Jurkat, Clone E6-1 (cell line): ENCODE results near the gene DNAJC7.
A peak's percentile ranks its signal among the peaks of the same experiment; 100 is the strongest.
"Not testable (repeated sequence)": the region's sequence is repeated elsewhere in the genome, so short reads cannot be mapped to it uniquely, and the experiment has no call there.

Experiments
- DNase-seq: peaks from one replicate; pipeline ENCODE4 v3.0.0-alpha.2; 2011; ENCODE audit warnings: low read depth, low spot score
- H3K4me3 ChIP-seq: 2 replicates; pipeline ENCODE4 v1.5.1; 2011; ENCODE audit warnings: mild to moderate bottlenecking, low read length, control low read depth, moderate library complexity

DNAJC7 gene

DNA sequence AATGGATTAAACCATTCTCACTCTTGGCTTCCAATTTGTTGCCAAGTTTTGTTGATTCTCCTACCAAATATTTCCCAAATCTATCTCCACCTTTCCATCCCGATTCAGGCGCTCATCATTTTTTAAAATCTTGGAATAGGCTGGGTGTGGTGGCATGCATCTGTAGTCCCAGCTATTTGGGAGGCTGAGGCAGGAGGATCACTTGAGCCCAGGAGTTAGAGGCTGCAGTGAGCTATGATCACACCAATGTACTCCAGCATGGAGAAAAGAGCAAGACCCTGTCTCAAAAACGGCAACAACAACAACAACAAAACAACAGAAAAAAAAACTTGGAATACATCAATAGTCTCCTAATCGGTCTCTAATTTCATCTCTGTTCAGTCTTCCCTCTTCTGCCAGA is 1.7 kb upstream of the DNAJC7 start:
- DNase-seq, result no peak
- no peak overlapping the region for H3K4me3 ChIP-seq

DNA sequence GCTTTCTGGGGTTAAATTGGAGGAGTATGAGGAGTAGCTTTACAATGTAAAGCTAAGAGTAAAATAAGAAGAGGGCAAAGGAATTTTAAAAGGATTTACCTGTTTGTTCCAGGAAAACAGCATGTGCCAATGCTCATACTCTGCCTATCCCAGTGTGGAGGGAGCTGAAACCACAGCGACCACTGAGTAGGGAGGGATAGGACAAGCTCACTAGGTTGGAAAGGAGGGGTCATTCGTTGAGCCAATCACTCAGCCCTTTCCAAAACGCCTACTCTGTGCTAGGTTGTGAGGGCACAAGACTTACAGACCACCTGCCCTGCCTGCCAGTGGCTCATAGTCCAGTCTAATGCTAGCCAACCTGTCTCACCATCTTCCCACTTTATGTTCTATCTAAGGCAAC is 1.1 kb upstream of the DNAJC7 start:
- no peak for DNase-seq
- peak overlapping the region; percentile 98 for H3K4me3 ChIP-seq

DNA sequence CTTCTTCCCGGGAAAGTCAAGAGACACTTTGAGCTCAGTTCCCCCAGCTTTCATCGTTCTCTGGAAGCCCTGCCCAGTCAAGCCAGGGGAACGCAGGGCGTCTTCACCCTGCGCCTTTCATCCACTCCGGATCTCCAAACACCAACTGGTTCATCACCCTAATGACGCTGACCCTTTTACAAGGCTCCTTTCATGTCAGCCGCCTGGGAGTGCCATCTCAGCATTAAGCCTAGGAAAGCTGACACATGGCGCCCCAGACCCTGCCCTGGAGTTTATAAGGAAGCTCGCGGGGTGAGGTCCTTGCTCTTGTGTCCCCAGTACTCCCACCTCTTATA is 594 bp upstream of the DNAJC7 start:
- no peak for DNase-seq
- H3K4me3 ChIP-seq, result peak overlapping the region; percentile 98

DNA sequence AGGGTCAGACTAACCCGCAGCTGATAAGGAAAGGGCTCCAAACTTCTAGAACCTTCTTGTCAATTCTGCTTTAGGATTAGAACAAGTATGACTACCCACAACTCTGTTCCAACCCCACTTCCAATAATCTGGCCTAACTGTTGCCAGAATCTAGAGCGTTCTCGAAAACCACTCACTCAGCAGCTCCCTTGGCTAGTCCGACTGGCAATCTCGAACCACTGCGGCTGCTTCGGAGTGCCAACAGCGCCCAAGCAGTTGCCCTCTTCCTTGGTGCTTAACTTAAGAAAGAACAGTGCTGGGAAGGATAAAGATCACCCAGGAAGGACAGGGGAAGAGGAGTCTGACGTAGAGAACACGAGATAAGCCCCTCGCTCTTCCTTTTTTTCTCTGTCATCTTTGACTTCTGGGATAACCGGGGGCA is 818 bp downstream of the DNAJC7 start:
- no peak for DNase-seq
- H3K4me3 ChIP-seq, result peak overlapping the region; percentile 98

DNA sequence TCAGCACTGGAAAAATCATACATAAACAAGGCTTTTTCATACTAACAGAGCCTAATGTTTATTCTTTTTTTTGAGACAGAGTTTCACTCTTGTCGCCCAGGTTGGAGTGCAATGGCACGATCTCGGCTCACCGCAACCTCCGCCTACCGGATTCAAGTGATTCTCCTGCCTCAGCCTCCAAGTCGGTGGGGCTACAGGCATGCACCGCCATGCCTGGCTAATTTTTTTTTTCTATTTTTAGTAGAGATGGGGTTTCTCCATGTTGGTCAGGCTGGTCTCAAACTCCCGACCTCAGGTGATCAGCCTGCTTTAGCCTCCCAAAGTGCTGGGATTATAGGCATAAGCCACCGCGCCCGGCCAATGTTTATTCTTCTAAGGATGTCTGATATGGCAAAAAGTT is 3.5 kb downstream of the DNAJC7 start:
- not testable (repeated sequence) for H3K4me3 ChIP-seq, DNase-seq

DNA sequence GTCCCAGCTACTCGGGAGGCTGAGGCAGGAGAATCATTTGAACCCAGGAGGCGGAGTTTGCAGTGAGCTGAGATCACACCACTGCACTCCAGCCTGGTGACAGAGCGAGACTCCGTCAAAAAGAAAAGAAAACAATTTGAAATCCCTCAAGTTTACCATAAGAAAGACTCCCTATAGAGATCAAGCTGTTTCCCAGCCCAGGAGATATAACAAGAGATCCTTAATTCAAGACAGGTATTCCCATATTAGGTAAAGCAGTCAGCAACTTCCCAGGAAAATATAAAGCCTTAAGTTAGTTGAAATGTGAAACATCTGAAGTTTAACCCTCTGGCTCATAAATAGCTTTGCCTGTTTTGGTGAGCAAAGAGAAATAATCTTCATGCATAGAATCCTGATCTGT is 4.9 kb downstream of the DNAJC7 start:
- DNase-seq, H3K4me3 ChIP-seq: not testable (repeated sequence)

DNA sequence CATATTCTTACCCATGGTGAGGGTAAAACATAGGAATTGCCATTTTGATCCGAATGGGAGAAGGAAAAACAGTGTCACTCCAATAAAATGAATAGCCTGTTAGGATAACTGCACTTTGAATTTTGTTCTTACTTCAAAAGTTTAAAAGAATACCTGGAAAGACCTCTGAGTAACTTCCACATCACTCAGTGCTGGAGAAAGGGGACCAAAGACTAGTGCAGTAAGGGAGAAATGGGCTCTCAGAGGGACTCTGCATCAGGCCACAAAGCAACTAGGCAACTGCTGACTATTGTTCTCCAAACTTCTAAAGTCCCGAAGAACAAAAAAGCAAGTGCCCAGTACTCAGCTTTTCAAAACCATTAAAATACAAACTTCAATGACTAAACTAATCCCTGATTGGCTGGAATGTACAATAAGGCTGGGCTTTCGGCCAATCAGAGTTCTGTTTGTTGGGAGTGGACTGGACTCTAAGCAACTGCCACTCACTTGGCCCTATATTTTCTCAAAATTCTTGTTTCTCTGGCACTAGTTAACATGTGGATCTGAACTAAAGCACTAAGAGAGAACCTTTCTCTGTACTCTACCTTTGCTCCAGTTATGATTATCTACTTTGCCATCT is 6.2 kb downstream of the DNAJC7 start:
- DNase-seq, result no peak
- H3K4me3 ChIP-seq, result no peak overlapping the region

DNA sequence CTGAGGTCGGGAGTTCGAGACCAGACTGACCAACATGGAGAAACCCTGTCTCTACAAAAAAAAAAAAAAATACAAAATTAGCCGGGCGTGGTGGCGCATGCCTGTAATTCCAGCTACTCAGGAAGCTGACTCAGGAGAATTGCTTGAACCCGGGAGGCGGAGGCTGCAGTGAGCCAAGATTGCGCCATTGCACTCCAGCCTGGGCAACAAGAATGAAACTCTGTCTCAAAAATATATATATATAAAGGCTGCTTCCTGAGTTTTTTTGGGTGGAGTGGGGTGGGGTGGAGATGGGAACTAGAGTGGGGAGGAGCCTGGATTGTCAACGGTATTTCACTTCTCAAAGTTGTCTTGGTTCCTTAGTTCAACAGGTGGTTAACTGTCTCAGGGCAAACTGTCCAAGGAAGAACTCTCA is 7.0 kb downstream of the DNAJC7 start:
- not testable (repeated sequence) for H3K4me3 ChIP-seq, DNase-seq

DNA sequence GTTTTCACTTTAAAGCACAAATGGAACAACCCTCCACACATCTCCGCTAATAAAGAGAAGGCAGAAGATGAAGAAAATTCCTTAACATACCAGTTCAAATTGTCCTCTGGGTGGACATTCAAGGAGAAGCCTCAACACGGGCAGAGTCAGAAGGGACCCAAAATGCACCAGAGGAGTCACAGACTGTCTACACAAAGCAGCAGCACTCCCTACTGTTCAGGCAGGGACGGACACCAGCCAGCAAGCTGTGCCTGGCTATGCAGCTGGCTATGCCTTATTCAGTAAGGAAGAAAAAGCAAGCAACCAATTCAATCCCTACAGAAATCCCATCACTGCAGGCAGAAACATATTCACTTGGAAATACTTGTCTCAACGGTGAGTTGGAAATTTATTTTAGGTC is 8.1 kb downstream of the DNAJC7 start:
- DNase-seq, result no peak

DNA sequence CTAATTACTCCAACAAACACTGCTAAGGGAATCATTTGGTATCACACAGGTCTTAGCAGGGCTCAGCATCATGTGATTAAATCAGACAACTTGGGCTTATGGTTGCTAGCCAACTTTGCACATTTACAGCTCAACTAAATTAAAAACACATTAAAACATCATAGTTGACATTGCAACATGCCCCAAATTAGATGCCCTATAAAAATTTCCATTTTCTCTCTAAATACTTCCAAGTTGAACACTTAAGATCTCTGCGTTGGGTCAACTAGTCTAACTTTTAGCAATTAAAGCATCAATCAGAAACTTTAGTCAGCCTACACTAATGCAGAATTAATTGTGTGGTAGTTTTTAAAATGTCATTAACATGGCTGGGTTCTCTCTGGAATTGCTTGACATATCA is 12.1 kb downstream of the DNAJC7 start:
- DNase-seq, result no peak

More for the DNA sequence above, 8.1 kb downstream of the DNAJC7 start:
- H3K4me3 ChIP-seq, result no peak overlapping the region

DNA sequence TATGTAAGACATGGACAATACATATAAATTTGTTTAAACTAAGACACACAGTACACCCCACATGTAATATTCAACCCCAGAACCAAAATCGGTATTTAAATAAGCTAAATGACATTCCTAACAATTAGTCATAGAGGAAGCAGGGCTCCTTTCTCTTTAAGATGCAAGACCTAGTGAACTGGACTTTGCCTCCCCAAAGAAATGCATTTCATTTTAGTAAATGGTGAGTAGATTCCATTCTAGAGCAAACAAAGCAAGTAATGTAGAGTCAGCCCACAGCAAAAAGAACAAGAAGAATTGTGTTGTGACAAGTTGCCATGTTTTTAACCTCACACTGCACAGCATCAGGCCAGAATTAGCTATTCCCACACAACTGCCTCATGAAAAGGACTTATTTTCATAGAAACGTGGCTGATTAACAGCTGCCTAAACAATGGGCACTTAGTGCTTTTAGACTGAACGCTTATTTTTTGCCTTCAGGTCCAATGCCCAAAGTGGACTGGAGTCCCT is 14.4 kb downstream of the DNAJC7 start:
- DNase-seq, result no peak
- H3K4me3 ChIP-seq, result no peak overlapping the region

More for the DNA sequence above, 12.1 kb downstream of the DNAJC7 start:
- H3K4me3 ChIP-seq, result no peak overlapping the region

DNA sequence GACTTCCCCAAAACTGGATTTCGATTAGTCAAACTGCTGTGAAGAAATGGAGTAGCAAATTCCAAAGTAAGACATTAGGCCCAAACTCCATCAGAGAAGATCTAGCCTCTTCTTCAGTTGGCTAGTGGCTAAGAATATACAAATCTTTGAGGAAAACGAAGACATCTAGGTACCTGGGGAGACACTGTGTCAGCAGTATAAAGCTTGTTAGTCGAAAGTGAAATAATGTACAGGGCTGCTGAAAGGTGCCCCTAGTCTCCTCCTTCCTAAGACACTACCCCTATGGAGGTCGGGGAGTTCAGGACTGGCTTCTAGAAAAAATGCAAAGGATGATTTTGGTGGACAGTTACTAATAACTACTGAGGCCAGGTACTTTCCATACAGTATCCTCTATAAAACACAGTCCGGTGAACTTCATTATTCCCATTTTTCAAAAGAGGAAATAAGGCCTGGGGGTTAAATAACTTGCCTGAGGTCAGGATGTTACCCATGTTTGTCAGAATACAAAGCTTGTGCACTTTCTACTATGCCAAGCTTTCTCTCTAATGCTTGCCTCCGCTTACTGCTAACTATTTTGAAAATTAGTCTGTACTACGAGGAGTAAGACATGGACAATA is 15.0 kb downstream of the DNAJC7 start:
- H3K4me3 ChIP-seq, result no peak overlapping the region
- no peak for DNase-seq

DNA sequence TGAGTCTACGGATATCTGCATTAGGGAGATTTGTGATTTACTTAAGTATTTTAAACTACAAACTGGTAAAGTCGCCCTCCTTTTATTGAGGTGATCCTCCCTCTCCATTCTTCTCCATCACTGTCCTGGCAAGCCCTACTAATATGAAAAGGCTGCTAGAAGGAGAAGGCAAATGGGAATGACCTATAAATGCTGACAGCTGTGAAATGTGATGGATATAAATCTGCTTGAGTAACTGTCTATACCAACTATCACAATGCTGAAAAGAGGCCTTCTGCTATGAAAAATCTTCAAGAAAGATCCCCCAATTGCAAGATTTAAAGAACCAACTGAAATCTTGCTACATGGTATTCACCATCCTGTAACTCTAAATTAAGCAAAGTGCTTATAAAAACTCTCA is 15.5 kb downstream of the DNAJC7 start:
- DNase-seq, result no peak

DNA sequence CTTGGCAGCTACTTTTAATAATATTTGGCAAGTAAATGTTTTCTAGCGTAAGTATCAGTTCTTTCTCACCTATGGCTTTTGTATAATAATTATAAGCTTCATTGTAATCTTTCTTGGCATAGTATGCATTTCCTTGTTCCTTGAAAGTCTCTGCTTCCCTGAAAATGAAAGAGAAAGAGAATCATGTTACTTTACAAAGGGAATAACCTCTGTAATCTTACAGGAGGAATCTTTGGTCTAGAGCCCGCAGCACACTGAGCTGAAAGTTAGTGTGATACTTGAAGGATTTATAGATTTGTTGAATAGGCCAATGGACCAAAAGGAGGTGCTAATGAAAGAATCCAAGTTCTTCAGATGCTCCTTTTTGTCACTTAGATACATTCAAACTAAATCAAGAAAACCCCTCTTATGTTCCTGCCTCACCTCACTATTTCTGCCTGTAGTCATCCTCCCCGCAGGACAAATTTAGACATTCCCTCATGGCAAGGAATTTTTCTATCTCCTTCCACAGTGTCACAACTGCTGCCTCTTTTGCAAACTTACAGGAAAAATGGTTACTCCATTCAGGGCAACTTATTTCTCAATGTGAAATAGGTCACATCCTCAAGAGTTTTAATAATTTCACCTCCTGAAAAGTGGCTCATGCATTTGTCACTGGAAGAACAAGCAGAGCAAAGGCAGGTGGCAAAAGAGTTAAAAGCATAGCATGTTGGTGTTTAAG is 16.7 kb downstream of the DNAJC7 start:
- DNase-seq, result no peak
- H3K4me3 ChIP-seq, result no peak overlapping the region

More for the DNA sequence above, 15.5 kb downstream of the DNAJC7 start:
- no peak overlapping the region for H3K4me3 ChIP-seq

DNA sequence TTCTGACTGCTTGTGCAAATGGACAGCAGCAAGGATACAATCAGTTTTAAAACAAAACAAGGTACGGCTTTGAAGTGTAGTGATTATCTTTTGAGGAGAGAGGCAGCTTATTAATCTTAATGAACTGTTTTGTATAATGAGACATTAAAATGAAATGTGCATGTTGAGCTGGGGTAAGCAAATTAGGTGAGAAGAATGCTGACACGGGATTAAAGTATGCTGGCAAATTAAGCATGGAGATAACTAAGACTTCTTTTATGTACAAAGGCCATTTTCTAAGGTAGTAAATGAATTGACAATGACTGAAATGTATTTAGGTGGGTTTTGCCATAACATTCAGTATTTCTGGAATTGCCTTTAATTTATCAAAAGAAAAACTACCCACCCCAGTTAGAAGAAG is 18.7 kb downstream of the DNAJC7 start:
- H3K4me3 ChIP-seq, result no peak overlapping the region
- no peak for DNase-seq

DNA sequence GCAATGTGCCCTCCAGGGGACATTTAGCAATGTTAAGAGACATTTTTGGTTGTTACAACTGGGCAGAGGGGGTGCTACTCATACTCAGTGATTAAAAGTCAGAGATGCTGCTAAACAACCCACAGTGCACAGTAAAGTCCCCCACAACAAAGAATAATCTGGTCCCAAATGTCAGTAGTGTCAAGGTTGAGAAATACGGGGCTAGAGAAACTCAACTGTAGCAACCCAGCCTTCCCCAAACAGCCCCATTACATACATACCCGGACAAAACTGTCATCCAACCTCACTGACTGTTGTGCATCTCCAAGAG is 20.4 kb downstream of the DNAJC7 start:
- DNase-seq, result no peak
- no peak overlapping the region for H3K4me3 ChIP-seq

DNA sequence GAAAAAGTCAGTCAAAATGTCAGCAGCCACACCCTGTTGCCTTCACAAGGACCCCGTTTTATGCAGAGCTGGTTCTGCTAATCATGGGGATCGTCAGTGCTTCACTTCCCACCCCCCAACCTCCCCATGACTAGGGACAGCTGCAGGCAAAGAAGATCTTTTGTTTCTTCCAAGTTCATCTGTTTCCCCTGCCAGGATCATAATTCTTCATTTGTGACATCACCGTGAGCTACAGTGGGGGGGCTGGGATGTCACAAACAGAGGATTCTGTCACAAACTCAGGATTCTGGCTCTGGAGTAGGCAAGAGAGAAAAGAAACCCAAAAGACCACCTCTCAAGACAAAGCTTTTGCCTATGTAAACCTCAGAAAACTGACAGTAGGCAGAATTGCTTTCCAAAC is 24.7 kb downstream of the DNAJC7 start:
- no peak overlapping the region for H3K4me3 ChIP-seq
- DNase-seq, result no peak

DNA sequence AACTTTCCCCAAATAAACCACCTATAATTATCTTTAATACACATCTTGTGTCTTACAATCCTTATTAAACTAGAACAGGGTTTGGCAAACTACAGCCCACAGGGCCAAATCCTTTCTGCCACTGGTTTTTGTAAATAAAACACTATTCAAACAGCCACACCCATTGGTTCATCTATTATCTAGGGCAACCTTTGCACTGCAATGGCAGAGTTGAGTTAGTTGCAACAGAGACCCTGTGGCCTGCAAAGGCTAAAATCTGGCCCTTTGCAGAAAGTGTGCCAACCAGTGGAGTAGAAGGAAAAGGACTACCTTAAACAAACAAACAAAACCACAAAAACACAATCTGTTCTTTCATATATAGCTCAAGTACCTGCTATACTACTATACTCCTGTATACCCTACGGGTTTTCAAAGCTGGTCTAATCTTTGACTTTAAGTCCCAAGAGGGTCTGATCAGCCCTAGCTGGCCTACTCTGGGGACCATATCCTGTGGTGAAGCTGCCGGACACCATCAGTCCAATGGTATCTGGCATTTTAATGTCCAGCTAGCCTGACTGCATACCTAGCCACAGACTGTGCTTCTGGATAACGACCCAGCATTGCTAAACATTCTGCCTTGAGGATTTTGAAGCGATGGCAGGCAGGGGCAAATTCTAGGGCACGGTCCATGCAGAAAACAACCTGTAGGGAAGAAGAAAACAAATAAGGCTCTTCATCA is 27.4 kb downstream of the DNAJC7 start:
- no peak overlapping the region for H3K4me3 ChIP-seq
- no peak for DNase-seq

DNA sequence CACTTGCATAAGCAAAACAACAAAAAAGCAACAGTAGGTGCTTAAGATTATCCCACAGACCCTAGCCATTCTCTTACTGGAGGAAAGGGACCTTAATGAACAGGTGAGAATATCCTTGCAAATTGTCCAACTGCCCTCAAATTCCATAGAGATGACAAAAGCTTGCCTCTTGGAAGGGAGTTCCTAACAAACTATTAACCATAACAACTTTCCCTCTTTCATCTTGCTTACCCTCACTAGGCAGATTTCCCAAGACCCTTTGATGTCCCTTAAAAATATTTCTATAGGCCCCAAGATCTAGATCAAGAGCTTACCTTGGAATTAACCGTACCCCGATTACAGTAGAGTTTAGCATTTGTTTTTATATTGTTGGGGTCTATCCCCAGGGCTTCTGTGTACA is 28.8 kb downstream of the DNAJC7 start:
- H3K4me3 ChIP-seq, result no peak overlapping the region

DNA sequence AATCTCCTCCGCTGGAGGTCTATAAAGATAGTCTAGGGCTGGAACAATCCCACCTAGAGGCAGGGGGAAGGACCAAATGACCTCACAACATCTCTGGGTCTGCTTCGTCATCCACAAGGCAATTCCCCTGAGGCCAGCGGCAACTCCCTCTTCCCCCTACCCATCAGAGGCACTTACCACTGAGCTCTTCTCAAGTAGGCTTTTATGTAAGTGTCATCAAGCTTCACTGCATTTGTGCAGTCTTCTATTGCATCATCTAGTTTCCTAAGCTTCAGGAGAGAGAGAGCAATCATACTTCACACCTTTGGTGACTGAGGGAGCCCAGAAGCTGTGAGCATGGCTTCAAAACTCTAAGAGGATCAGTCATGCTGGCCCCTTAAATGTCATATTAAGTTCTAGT is 29.6 kb downstream of the DNAJC7 start:
- DNase-seq, result no peak
- no peak overlapping the region for H3K4me3 ChIP-seq

More for the DNA sequence above, 28.8 kb downstream of the DNAJC7 start:
- no peak for DNase-seq
